Pulmonary artery endothelial cell (primary cell): ENCODE data around the gene PKP1. TPM values are rescaled to one million over a fixed set of nuclear protein-coding genes. Genes with fewer than 3 reads are reported as not detected.

Experiments
- DNase-seq: peaks from one replicate; pipeline ENCODE4 v3.0.0-alpha.2; 2011; ENCODE audit warnings: low read depth, low spot score
- total RNA-seq: library from RNA; depleted of rRNA; stranded (reverse); fragments of >200 nt; gene quantifications from 2 replicates; pipeline ENCODE4 v1.2.3, GENCODE V29; 2014

PKP1 gene
- total RNA-seq, 1 donor from 2014 or later, result under 0.01 TPM

- no peak for DNase-seq
These were observed 67.6 kb downstream of the PKP1 start for GRCh38 chr1:201350884-201351283.

- no peak for DNase-seq
These were observed 68.3 kb downstream of the PKP1 start for GRCh38 chr1:201351617-201352016.

GRCh38 chr1:201353186-201353940 lies 70.1 kb downstream of the PKP1 start:
- DNase-seq, result no peak

- DNase-seq, result no peak
These were observed 71.0 kb downstream of the PKP1 start for GRCh38 chr1:201354151-201354900.

- DNase-seq, result no peak
These were observed 71.6 kb downstream of the PKP1 start for GRCh38 chr1:201354901-201355295.

- no peak for DNase-seq
These were observed 72.2 kb downstream of the PKP1 start for GRCh38 chr1:201355471-201355870.

- no peak for DNase-seq
These were observed 72.9 kb downstream of the PKP1 start for GRCh38 chr1:201356236-201356635.

GRCh38 chr1:201356701-201357100 lies 73.4 kb downstream of the PKP1 start:
- no peak for DNase-seq

- DNase-seq, result no peak
These were observed 73.9 kb downstream of the PKP1 start for GRCh38 chr1:201357211-201357610.

GRCh38 chr1:201357636-201358348 lies 74.5 kb downstream of the PKP1 start:
- no peak for DNase-seq

GRCh38 chr1:201358596-201358995 lies 75.3 kb downstream of the PKP1 start:
- no peak for DNase-seq

- DNase-seq, result no peak
These were observed 75.9 kb downstream of the PKP1 start for GRCh38 chr1:201359031-201359872.

- no peak for DNase-seq
These were observed 76.5 kb downstream of the PKP1 start for GRCh38 chr1:201359873-201360210.

- no peak for DNase-seq
These were observed 77.2 kb downstream of the PKP1 start for GRCh38 chr1:201360486-201360885.

GRCh38 chr1:201360901-201361651 lies 77.8 kb downstream of the PKP1 start:
- no peak for DNase-seq

- no peak for DNase-seq
These were observed 78.6 kb downstream of the PKP1 start for GRCh38 chr1:201361652-201362504.

- DNase-seq, result no peak
These were observed 79.6 kb downstream of the PKP1 start for GRCh38 chr1:201362906-201363305.

- no peak for DNase-seq
These were observed 80.2 kb downstream of the PKP1 start for GRCh38 chr1:201363467-201363866.

GRCh38 chr1:201364808-201365105 lies 81.5 kb downstream of the PKP1 start:
- DNase-seq, result no peak

GRCh38 chr1:201365251-201365650 lies 81.9 kb downstream of the PKP1 start:
- DNase-seq, result no peak
